Measurements from ENCODE around the gene EHF.

Gene EHF

DNA sequence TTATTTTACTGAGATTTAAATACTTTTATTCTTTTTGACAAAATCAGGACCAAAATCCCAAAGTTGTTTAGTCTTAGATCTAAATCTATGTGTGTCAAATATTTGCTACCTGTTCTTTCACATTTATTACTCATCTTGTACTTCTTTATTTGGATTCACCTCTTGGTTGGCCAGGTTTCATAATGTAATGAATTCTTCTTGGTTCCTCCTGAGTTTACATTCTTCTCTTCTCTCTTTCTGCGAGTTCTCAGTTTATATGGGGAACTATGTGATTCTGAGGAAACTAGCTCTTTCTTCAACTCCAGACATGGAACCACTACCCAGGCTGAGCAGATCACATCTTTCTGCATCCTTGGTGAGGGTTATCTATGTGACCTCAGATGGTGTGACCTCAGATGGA lies 50.2 kb downstream of the EHF start:
- no peaks in the 10 kb centered on the region for H3K9me3 ChIP-seq (ENCODE audit: control insufficient read depth, insufficient read depth, low read depth, low read length)
- ChIA-PET POLR2A (no interaction called here), CTCF (no interaction called here)
- TF ChIP-seq ZFHX2 (tag by site-specific recombination; conservative IDR thresholded peaks at IDR 0.05): no peak
- TF ChIP-seq, protein P1, sequence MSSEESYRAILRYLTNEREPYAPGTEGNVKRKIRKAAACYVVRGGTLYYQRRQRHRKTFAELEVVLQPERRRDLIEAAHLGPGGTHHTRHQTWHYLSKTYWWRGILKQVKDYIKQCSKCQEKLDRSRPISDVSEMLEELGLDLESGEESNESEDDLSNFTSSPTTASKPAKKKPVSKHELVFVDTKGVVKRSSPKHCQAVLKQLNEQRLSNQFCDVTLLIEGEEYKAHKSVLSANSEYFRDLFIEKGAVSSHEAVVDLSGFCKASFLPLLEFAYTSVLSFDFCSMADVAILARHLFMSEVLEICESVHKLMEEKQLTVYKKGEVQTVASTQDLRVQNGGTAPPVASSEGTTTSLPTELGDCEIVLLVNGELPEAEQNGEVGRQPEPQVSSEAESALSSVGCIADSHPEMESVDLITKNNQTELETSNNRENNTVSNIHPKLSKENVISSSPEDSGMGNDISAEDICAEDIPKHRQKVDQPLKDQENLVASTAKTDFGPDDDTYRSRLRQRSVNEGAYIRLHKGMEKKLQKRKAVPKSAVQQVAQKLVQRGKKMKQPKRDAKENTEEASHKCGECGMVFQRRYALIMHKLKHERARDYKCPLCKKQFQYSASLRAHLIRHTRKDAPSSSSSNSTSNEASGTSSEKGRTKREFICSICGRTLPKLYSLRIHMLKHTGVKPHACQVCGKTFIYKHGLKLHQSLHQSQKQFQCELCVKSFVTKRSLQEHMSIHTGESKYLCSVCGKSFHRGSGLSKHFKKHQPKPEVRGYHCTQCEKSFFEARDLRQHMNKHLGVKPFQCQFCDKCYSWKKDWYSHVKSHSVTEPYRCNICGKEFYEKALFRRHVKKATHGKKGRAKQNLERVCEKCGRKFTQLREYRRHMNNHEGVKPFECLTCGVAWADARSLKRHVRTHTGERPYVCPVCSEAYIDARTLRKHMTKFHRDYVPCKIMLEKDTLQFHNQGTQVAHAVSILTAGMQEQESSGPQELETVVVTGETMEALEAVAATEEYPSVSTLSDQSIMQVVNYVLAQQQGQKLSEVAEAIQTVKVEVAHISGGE (tag by site-specific recombination; conservative IDR thresholded peaks at IDR 0.05; ENCODE audit: low read depth): no peak
- TF ChIP-seq, protein P2, sequence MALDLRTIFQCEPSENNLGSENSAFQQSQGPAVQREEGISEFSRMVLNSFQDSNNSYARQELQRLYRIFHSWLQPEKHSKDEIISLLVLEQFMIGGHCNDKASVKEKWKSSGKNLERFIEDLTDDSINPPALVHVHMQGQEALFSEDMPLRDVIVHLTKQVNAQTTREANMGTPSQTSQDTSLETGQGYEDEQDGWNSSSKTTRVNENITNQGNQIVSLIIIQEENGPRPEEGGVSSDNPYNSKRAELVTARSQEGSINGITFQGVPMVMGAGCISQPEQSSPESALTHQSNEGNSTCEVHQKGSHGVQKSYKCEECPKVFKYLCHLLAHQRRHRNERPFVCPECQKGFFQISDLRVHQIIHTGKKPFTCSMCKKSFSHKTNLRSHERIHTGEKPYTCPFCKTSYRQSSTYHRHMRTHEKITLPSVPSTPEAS (tag by site-specific recombination; IDR thresholded peaks at IDR 0.05): no peak
- TF ChIP-seq, protein P3, sequence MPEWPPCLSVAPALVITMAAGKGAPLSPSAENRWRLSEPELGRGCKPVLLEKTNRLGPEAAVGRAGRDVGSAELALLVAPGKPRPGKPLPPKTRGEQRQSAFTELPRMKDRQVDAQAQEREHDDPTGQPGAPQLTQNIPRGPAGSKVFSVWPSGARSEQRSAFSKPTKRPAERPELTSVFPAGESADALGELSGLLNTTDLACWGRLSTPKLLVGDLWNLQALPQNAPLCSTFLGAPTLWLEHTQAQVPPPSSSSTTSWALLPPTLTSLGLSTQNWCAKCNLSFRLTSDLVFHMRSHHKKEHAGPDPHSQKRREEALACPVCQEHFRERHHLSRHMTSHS (tag by site-specific recombination; IDR thresholded peaks at IDR 0.05): no peak
- no peak for TF ChIP-seq ZNF558 (tag by site-specific recombination; IDR thresholded peaks at IDR 0.05)
- TF ChIP-seq ZSCAN30 (tag by site-specific recombination; IDR thresholded peaks at IDR 0.05): no peak
- TF ChIP-seq WT1 (tag by site-specific recombination; IDR thresholded peaks at IDR 0.05): no peak
- TF ChIP-seq ZNF473 (tag by site-specific recombination; IDR thresholded peaks at IDR 0.05): no peak
- TF ChIP-seq ZNF776 (tag by site-specific recombination; IDR thresholded peaks at IDR 0.05; ENCODE audit: borderline replicate concordance): no peak
- TF ChIP-seq ZNF112 (tag by site-specific recombination; IDR thresholded peaks at IDR 0.05): no peak
- no peak for TF ChIP-seq ZBTB20 (tag by site-specific recombination; IDR thresholded peaks at IDR 0.05)
- no peak for TF ChIP-seq ZXDB (tag by site-specific recombination; IDR thresholded peaks at IDR 0.05)
- H3K27ac ChIP-seq (ENCODE audit: extremely low read depth, low read depth, low read length): no peak overlapping the region
- no peak overlapping the region for H3K4me3 ChIP-seq (ENCODE audit: low read depth, low read length)
- no peaks in the 10 kb centered on the region for H3K36me3 ChIP-seq (ENCODE audit: control insufficient read depth in 2 of 2, insufficient read depth in 1 of 2, low read length in 2 of 2)
- no peaks in the 10 kb centered on the region for H3K4me1 ChIP-seq (ENCODE audit: control insufficient read depth, insufficient read depth, low read length)

DNA sequence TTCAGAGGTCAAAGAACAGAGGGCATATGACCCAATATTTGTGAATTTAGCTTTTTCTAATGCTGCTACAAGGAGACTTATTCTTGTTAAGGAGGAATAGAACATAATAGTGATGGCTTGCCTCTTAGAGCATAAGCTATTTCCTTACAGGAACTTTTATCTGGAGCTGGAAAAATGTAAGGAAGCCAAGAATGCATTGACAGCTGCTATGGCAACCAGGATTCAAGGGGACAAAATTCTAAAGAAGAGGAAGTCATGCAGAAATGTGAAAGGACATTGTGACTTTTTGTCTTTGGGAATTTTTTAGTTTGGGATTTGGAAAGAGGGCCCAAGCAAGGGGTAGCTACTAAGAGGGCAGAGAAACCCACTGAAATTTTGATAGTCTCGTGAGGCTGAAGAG lies 51.1 kb downstream of the EHF start:
- H3K27ac ChIP-seq (ENCODE audit: extremely low read depth, low read depth, low read length): no peak overlapping the region
- ChIA-PET POLR2A (no interaction called here), CTCF (interaction anchor here (0.6 kb wide), 1 partner anchor 19 kb away, joined by 3 read pairs; no protein-coding TSS in a partner anchor)
- no peak overlapping the region for H3K4me3 ChIP-seq (ENCODE audit: low read depth, low read length)
- no peaks in the 10 kb centered on the region for H3K9me3 ChIP-seq (ENCODE audit: control insufficient read depth, insufficient read depth, low read depth, low read length)
- TF ChIP-seq ZNF792 (tag by site-specific recombination; IDR thresholded peaks at IDR 0.05) (no peak), WT1 (tag by site-specific recombination; IDR thresholded peaks at IDR 0.05) (no peak), ZNF660 (tag by site-specific recombination; IDR thresholded peaks at IDR 0.05) (no peak), ZNF266 (tag by site-specific recombination; IDR thresholded peaks at IDR 0.05; ENCODE audit: low read depth) (no peak), ZFP41 (tag by site-specific recombination; IDR thresholded peaks at IDR 0.05; ENCODE audit: borderline replicate concordance) (no peak), ZIC2 (tag by site-specific recombination; IDR thresholded peaks at IDR 0.05) (no peak), ZNF571 (tag by site-specific recombination; IDR thresholded peaks at IDR 0.05) (no peak), ZNF302 (tag by site-specific recombination; IDR thresholded peaks at IDR 0.05; ENCODE audit: low read depth) (no peak), SP7 (tag by site-specific recombination; IDR thresholded peaks at IDR 0.05) (no peak), ZNF10 (tag by site-specific recombination; IDR thresholded peaks at IDR 0.05) (no peak), BCL11B (tag by site-specific recombination; IDR thresholded peaks at IDR 0.05; ENCODE audit: low read depth) (no peak), GLIS2 (tag by site-specific recombination; IDR thresholded peaks at IDR 0.05) (no peak), ZNF843 (tag by site-specific recombination; IDR thresholded peaks at IDR 0.05) (no peak)
- TF ChIP-seq, protein P4, sequence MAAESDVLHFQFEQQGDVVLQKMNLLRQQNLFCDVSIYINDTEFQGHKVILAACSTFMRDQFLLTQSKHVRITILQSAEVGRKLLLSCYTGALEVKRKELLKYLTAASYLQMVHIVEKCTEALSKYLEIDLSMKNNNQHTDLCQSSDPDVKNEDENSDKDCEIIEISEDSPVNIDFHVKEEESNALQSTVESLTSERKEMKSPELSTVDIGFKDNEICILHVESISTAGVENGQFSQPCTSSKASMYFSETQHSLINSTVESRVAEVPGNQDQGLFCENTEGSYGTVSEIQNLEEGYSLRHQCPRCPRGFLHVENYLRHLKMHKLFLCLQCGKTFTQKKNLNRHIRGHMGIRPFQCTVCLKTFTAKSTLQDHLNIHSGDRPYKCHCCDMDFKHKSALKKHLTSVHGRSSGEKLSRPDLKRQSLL (tag by site-specific recombination; IDR thresholded peaks at IDR 0.05): no peak
- TF ChIP-seq, protein P5, sequence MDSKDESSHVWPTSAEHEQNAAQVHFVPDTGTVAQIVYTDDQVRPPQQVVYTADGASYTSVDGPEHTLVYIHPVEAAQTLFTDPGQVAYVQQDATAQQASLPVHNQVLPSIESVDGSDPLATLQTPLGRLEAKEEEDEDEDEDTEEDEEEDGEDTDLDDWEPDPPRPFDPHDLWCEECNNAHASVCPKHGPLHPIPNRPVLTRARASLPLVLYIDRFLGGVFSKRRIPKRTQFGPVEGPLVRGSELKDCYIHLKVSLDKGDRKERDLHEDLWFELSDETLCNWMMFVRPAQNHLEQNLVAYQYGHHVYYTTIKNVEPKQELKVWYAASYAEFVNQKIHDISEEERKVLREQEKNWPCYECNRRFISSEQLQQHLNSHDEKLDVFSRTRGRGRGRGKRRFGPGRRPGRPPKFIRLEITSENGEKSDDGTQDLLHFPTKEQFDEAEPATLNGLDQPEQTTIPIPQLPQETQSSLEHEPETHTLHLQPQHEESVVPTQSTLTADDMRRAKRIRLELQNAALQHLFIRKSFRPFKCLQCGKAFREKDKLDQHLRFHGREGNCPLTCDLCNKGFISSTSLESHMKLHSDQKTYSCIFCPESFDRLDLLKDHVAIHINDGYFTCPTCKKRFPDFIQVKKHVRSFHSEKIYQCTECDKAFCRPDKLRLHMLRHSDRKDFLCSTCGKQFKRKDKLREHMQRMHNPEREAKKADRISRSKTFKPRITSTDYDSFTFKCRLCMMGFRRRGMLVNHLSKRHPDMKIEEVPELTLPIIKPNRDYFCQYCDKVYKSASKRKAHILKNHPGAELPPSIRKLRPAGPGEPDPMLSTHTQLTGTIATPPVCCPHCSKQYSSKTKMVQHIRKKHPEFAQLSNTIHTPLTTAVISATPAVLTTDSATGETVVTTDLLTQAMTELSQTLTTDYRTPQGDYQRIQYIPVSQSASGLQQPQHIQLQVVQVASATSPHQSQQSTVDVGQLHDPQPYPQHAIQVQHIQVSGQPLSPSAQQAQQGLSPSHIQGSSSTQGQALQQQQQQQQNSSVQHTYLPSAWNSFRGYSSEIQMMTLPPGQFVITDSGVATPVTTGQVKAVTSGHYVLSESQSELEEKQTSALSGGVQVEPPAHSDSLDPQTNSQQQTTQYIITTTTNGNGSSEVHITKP (tag by site-specific recombination; IDR thresholded peaks at IDR 0.05): no peak
- H3K36me3 ChIP-seq (ENCODE audit: control insufficient read depth in 2 of 2, insufficient read depth in 1 of 2, low read length in 2 of 2): no peaks in the 10 kb centered on the region
- H3K4me1 ChIP-seq (ENCODE audit: control insufficient read depth, insufficient read depth, low read length): no peaks in the 10 kb centered on the region
